Activated CD4-positive, alpha-beta T cell treated with anti-CD3 and anti-CD28 coated beads, Interleukin-2, amount 50 U/mL, for 24 hours (primary cell): Measurements from ENCODE around the gene ULBP2.
"Not testable (repeated sequence)": the region's sequence is repeated elsewhere in the genome, so short reads cannot be mapped to it uniquely, and the experiment has no call there.

Source experiments
- DNase-seq, 2 donors: peaks; one replicate each; pipeline ENCODE4 v3.0.0-alpha.2; 2020; ENCODE audit warnings: low read depth in 1 of 2, low spot score in 1 of 2

ULBP2 gene

DNA sequence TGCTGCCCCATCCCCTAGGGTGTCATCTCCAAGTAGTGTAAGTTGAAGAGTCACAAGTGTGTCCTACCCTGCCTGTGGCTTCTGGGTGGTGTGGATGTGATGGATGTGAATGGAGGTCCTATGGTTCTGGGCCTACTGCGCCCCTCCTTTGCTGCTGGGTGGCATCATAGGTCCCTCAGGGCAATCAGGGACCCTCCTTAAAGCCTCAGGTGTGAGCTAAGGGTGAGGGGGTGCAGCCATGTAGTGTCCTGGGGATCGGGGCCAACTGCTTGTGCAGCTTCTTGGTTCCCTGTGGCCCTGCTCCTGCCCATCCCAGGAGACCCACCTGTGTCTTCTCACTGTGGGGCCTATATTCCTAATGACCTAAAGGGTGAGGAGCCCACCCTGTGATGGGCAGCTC is 24.5 kb downstream of the ULBP2 start:
- not testable (repeated sequence) for DNase-seq

GRCh38 chr6:149967591-149967990 is 25.8 kb downstream of the ULBP2 start:
- DNase-seq, result no peak

- not testable (repeated sequence) for DNase-seq
These were observed 26.2 kb downstream of the ULBP2 start for GRCh38 chr6:149967999-149968398.

GRCh38 chr6:149968909-149969308 is 27.1 kb downstream of the ULBP2 start:
- DNase-seq, result not testable (repeated sequence)

DNA sequence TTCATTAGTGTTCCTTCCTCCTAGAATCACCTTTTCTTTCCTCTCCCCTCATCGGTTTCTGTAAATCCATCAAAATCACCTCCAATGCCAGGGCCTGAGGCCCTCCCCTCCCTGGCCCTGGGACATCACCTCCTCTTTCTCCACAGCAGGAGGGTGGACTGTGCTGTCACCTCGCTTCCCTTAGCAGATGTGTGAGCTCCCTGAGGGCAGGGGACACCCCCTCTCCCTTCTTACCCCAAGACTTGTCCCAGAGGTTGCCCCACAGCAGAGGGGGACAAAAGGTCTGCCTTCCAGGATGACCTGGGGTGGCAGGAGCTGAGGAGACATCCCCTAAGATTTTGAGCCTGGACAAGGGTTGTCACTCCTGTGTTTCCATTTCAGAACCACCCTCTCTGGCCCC is 27.8 kb downstream of the ULBP2 start:
- DNase-seq, result no peak

DNA sequence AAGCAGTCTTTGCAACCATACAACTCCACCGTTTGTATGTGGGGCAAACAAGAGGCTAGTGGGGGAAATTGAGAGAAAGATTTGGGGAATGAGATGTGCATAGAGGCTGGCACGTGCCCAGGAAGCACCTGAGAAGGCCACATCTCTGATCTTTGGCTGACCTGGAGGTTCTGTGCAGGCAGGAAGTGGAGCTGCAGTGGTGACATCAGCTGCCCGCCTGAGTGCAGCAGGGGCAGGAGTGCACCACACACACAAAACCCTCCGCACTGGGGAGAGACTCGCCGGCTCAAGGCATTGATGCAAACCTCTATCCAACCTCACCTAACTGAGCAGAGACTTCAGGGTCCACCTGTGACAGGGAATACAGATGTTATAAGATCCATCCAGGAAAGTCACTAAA is 32.6 kb downstream of the ULBP2 start:
- DNase-seq, result not testable (repeated sequence)

GRCh38 chr6:149974825-149975224 is 33.0 kb downstream of the ULBP2 start:
- DNase-seq, result no peak

- DNase-seq, result no peak
These were observed 33.6 kb downstream of the ULBP2 start for GRCh38 chr6:149975400-149975799.

- no peak for DNase-seq
These were observed 35.4 kb downstream of the ULBP2 start for GRCh38 chr6:149977221-149977620.

DNA sequence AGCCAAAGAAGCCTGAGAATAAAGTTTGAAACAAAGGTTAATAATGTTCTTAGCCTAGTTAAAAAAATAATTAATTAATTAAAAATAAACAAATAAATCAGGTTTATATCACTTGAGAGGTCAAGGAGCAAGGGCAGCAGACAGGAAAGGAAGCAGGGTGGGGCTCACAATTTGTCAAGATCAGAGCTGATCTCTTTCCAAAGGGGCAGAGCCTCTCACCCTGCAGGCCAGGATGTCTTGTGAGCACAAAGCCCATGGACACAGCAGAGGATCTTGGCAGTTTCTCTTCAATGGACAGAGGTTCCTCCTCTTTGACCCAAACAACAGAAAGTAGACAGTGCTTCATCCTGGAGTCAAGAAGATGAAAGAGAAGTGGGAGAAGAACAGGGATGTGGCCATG is 36.8 kb downstream of the ULBP2 start:
- no peak for DNase-seq

DNA sequence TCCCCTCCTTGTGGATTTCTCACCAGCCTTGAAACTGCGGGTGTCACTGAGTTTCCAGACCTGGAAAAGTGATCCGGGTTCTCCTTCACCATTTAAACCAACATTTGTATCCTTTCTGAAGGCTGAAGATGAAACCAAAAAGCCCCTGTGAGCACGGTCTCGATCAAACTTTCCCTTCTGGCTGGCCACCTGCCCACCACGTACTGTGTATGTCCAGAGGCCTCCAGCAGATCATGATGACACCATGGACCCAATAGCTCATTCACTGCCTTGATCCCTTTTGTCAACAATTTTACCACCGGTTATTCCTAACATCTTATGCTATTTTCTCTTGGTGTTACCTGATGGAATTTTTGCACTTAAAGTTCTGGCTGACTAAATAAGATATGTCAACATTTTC is 37.5 kb downstream of the ULBP2 start:
- DNase-seq, result no peak

DNA sequence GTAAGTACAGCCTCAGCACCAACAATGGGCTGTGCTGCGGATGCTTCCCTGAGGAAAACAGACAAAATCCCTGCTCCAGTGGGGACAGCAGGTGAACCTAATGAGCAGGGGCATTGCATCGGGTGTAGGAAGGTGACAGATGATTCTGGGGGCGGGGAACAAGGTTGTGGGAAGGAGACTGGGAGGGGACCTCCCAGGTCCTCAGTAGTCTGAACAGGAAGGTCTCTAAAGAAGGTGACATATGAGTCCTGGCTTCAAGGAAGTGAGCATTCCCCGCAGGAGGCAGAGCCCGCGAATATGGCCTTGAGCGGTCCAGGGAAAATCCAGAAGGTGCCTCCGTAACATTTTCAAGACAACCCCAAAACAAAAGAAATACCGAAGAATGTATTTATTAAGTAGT is 41.3 kb downstream of the ULBP2 start:
- DNase-seq, result no peak

- DNase-seq, result no peak
These were observed 43.0 kb downstream of the ULBP2 start for GRCh38 chr6:149984773-149985172.

DNA sequence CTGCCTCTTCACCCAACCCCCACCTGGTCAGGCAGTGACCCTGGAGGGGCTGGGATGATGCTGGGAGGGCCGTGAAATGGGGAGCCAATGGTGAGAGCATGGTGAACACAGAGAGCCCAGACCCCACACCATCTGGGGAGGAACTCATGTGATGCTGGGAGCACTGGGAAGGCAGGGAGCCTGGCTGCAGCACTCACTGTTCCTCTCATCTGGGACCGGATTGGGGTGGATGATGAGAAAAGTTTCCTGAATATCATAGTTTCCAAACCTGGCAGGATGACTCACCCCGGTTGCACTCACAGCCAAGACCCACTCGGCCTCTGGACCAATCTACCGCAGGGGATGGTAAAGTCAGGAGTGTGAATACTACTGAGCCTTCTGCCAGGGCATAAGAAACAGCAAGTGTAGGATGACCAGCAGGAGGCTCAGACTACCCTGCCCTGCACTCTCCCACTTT is 43.7 kb downstream of the ULBP2 start:
- DNase-seq, result no peak

GRCh38 chr6:149987602-149988107 is 45.8 kb downstream of the ULBP2 start:
- no peak for DNase-seq

- no peak for DNase-seq
These were observed 46.9 kb downstream of the ULBP2 start for GRCh38 chr6:149988550-149989346.

- no peak for DNase-seq
These were observed 48.4 kb downstream of the ULBP2 start for GRCh38 chr6:149990212-149990660.

- no peak for DNase-seq
These were observed 49.1 kb downstream of the ULBP2 start for GRCh38 chr6:149990661-149991471.

DNA sequence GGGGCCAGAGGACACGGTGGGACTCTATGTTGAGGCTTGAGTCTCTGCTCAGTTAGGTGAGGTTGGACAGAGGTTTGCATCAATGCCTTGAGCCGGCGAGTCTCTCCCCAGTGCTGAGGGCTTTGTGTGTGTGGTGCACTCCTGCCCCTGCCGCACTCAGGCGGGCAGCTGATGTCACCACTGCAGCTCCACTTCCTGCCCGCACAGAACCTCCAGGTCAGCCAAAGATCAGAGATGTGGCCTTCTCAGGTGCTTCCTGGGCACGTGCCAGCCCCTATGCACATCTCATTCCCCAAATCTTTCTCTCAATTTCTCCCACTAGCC is 49.6 kb downstream of the ULBP2 start:
- not testable (repeated sequence) for DNase-seq

DNA sequence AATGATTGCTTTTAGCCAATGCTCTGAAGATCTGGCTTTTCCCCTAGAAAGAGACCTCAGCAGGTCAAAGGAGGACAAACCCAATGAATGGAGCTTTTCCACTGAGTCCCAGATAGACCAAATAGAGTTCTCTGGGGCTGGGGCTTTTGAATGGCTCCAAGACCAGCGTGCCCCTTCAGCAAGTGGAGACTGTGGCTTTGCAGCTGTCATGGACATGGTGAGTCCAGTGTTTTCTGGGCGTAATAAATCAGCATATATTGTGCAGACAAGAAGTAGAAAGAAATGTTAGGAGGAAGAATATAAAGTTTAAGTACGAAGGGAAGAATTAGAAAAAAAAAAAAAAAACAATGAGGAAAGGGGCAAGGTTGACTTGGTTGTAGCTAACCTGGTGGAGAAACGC is 50.0 kb downstream of the ULBP2 start:
- no peak for DNase-seq

GRCh38 chr6:149995235-149995750 is 53.5 kb downstream of the ULBP2 start:
- no peak for DNase-seq

GRCh38 chr6:149995971-149996370 is 54.2 kb downstream of the ULBP2 start:
- DNase-seq, result no peak
